ENCODE results near the gene YARS2.
"Not testable (repeated sequence)": the region's sequence is repeated elsewhere in the genome, so short reads cannot be mapped to it uniquely, and the experiment has no call there.

The YARS2 gene

DNA sequence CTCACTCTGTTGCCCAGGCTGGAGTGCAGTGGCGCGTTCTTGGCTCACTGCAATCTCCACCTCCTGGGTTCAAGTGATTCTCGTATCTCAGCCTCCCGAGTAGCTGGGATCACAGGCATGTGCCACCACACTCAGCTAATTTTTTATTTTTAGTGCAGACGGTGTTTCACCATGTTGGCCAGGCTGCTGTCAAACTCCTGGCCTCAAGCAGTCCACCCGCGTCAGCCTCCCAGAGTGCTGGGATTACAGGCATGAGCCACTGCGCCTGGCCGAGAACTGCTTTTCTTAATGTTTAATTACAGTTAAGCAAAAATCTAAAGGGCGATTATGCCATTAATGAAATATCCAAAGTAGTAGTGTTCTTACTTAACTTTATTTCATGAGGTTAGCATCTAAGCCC is 13.6 kb downstream of the YARS2 start:
- FAIRE-seq: no peak

DNA sequence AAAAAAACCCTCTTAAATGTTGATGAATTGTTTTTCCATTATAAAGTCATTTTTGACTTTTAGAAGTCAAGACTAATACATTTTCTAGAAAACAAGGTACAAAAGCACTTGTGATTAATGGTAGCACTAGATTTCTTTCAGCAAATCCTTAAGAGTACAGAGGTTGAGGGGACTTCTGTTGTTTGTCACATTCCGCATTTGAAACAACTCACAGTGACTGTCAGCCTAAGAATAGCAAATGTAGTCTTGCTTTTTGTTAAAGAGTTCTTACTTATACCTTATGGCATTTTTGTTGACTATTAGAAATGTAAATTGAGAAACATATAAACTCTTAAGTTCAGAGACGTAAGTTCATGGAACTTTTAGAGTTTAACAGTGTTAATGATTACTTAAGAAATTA is 16.4 kb downstream of the YARS2 start:
- FAIRE-seq: peak; percentile 13

DNA sequence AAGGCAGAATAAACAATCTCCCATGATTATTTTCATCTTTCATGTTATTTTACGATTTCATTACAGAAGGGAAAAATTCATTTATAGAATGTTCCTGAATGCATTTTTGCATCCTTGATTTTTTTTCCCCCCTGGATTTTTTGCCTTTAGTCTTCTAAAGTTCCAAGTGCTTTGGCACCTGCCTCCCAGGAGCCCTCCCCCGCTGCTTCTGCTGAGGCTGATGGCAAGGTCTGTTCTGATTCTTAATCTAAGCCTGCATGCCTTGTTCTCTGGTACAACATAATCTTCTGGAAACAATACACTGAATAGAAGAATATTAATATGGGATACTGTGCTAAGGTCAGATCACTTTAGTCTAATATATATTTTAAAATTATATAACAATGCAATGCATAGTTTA is 18.0 kb downstream of the YARS2 start:
- no peak for FAIRE-seq

DNA sequence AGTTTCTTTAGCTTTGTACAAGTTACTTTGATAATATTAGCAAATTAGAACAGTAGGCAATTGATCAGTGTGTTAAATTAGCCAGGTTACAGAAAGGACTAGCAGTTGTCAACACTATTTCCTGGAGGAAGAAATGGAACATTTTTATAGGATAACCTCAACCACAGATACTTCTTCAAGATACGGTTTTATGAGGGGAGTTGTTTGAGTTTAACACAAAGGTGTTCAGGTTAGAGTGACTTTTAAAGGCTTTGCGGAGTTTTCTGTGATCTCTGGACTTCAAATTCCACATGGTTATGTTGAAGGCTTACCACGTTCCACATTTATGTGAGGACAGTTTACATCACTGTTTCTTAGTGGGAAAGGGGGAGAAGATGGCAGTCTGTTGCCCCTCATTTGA is 19.3 kb downstream of the YARS2 start:
- no peak for FAIRE-seq

DNA sequence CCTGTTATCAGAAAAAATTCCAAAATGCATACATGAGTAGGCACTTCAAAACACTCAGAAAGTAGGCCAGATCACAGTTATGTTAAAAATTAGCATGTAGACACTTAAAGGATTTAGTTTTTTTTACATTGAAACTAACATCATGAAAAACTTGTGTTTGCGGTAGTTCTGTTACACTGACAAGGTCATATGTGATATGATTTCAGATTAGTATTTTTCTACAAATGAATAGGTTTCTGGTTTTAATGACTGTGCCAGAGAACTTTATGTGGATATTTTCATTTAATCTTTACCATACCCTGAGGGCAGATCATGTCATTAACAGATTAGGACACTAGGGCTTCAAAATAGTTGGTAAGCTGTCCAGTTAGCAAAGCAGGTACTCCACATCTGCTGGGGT is 20.7 kb downstream of the YARS2 start:
- no peak for FAIRE-seq

DNA sequence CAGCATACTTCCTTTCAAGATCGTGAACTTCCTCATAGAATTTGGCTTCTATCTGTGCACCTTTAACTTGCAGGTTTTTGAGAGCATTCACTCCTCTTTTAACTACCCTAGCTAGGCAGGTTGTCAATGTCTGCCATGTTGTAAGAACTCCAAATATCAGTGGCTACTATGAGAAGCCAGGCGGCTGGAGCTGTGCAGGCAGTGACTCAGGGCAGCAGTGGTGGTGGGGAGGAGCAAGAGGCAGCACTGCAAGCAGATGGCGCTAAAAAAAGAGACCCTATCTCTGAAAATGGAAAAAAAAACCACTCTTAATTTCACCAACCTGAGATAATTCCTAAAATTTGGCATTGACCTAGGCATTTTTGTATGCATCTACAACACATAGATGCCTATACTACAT is 28.5 kb downstream of the YARS2 start:
- FAIRE-seq: no peak

DNA sequence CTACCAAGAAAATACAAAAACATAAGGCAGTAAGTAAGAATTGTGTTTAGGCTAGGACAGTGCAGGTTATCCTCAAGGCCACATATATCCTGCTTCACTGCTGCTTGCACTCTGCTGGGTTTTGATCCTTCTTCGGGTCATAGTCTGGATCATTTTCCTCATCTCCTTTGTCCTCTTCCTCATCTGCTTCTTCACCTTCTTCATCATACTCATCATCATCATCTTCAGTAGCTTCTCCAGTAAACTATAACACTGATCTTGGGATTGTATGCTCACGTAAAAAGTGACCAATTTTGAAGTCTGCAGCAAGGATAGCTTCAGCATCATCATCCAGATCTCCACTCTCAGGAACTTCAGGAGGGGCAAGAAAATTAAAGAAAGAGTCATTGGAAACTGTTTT is 29.4 kb downstream of the YARS2 start:
- FAIRE-seq: no peak

DNA sequence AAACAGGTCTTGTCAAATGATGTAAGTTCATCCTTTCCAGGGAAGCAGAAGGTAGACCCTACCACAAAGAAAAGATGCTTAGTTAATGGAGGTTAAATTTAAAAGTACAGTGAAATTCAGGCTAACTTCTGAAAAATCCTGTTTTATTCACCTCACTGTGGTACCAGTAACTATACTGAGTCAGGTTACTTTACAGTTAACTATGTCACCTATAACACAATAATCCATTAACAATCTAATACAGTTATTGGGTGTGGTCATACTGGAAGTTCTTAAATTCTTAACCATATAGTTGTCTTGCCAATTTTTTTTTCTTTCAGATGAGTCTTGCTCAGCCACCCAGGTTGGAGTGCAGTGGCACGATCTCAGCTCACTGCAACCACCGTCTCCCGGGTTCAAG is 30.4 kb downstream of the YARS2 start:
- FAIRE-seq: not testable (repeated sequence)

DNA sequence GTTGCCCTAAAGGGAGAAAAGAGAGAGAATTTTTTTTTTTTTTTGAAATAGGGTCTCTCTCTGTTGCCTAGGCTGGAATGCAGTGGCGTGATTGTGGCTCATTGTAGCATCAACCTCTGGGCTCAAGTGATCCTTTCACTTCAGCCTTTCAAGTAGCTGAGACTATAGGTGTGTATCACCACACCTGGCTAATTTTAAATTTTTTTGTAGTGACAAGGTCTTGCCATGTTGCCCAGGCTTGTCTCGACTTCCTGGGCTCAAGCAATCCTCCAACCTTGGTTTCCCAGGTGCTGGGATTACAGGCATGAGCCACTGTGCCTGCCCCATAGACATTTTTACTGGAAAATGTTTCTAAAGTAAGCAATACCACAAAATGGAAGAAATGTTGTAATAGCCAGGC is 36.8 kb downstream of the YARS2 start:
- no peak for FAIRE-seq

DNA sequence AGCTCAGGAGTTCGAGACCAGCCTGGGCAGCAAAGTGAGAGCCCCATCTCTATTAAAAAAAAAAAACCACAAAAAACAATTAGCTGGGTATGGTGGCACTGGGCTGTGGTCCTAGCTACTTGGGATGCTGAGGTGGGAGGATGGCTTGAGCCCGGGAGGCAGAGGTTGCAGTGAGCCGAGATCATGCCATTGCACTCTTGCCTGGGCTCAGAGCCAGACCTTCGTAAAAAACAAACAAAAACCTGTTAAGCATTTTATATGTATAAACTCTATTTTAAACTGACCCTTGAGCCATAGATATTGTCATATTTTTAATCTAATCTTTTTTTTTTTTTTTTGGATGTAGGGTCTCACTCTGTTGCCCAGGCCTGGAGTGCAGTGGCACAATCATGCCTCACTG is 40.9 kb downstream of the YARS2 start:
- no peak for FAIRE-seq

DNA sequence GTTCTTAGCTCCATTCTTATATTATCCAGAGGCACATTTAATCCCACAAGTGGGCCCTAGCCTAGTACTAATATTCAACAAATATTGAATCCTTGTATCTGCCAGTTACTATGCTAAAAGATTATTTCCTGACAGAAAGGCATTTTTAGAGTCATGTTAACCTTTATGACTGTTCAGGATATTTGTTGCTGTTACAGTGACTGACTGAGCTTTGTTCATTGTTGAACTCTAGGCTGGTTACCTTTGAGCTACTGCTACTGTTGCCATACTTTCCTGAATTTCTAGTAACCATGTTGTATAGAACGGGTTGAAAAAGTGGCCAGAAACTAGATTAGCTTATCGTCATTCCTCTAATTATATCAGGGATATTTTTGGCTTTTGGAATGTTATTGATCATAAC is 46.8 kb downstream of the YARS2 start:
- FAIRE-seq: no peak

DNA sequence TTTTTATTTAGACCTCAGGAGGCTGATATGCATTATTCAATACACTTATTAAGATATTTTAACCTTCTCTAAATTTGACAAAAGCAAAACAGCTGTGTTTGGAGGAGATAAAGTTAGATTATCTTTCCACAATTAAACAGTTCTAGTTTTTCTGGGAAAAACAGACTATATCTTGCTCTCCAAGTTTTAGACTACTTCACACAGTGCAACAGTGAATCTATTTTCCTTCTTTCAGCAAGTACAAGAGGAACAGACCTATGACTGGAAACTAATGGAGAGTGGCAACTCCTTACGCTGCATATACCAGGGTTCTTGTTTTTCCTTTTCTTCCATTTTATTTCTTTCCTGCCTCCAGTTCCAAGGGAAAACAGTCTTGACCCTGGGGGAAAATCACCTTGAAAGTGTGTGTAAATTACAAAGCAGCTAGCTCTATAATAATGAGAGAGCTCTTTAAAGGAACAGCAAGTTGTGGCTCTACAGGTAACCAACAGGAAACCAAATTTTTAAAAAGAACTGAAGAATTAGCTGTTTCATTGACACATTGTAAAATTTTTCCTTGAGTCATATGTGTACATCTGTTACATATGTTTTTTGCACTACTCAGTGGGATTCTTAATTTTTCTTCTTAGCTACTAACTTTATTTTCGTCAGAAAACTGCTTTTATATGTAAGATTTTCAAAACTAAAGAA is 49.2 kb downstream of the YARS2 start:
- FAIRE-seq: no peak

DNA sequence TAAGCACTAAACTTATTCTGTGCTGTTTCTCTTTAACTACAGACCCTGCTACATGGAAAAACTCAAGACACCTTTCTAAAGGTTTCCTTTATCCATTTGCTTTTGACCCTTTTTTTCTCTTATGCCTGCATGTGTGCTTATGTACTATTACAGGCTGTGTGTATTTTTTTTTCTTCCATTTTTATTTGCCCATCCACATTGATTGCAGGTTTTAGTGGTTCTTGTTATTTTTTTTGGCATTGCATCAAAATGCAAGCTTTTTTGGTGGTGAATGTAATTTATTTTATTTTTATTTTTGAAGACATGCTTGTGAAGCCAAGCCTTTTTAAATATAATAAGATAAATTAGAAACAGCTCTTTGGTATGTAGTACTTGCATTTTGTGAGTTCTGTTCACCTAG is 49.9 kb downstream of the YARS2 start:
- no peak for FAIRE-seq

DNA sequence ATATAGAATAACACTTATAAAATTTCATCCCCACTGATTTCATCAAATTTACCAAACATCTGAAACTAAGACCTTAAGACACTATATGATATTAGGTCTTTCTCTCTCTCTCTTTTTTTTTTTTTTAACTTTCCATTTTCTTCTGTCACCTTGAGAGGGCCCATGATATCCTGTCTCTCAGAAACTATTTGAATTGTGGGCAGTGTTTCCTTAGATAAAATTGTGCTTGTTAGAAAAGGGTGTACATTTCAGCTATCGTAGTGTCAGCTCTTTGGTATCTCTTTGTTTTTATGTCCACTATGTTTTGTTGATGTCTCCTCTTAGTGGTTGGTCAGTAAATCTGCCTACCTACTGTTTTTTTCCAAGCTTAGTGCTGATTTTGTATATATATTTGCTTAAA is 52.8 kb downstream of the YARS2 start:
- FAIRE-seq: peak; percentile 64

DNA sequence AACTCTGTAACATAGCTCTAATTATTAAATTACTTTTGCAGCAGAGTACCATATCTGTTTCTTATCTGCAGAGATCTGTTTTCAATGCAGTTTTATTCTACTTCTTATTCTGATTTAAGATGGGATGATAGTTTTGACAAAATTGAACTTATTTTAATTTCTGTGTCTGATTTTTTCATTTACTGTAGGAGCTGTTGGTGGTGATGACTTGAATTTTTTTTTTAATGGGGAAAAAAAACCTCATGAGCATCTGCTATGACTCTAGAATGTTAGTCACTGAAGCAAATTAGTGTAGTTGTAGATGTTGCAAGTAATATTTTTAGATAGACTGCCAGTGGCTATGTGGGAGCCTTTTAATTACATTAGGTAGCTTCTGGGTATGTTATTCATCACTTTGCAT is 53.2 kb downstream of the YARS2 start:
- FAIRE-seq: peak; percentile 77

DNA sequence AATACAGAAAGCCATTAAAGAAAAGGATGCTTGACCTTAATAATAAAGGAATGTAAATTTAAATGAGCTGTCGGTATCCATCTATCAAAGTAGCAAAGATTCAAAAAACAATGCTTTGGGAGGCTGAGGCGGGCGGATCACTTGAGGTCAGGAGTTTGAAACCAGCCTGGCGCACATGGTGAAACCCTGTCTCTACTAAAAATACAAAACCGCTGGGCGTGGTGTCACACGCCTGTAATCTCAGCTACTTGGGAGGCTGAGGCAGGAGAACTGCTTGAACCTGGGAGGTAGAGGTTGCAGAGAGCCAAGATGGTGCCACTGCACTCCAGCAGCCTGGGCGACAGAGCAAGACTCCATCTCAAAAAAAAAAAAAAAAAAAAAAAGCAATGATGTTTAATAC is 56.3 kb downstream of the YARS2 start:
- not testable (repeated sequence) for FAIRE-seq

DNA sequence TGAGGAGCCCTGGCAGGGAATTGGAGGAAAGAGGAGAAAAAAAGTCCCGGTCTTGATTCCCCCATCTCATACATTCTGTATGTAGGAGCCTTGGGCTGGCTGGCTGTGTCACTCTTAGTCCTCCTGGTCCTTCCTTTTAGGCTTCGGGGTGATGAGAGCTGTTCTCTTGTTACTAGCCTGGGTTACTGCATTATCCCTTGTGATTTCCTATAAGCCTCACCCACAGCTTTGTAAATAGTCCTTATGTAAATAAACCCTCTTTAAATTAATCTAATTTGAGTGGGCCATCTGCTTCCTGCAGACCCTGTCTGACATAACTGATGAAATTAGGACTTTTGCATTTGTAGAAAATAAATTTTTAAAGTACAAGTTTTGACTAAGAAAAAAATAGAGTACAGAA is 57.4 kb downstream of the YARS2 start:
- no peak for FAIRE-seq

DNA sequence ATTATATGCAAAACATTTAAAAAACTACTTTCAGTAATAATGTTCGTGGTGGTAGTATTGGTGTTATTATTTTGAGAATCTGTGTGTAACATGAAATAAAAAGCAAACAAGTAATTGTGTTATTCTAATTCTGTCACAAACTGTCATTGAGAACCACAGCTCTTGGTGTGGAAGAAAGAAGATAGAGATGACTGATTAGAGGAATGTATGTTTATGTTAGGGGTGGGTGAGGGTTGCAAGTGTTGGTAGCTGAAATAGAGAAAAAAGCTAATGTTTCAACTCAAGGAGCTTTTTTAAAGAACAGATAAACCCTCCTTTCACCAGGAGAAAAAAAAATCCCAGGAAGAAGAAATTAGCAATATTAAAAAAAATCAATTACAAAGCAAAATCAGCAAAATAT is 58.3 kb downstream of the YARS2 start:
- no peak for FAIRE-seq
